HL-60 (cell line): ENCODE measurements around the gene DSEL.

Source experiments
- DNase-seq, 2 experiments: peaks; one replicate each; pipeline ENCODE4 v3.0.0-alpha.2; 2010 to 2020; ENCODE audit warnings: low read depth in 1 of 2, low spot score in 1 of 2
- H3K27ac ChIP-seq: fragments of 250-450 bp; sonication (Bioruptor Pico); replicated peaks from 2 replicates; pipeline ENCODE4 v1.5.1; 2020; ENCODE audit warnings: mild to moderate bottlenecking, moderate library complexity
- H3K27me3 ChIP-seq: fragments of 250-450 bp; sonication (Bioruptor Pico); 2 replicates; pipeline ENCODE4 v1.5.1; 2021; ENCODE audit warnings: mild to moderate bottlenecking, moderate library complexity; ENCODE audit not compliant: insufficient read depth, poor library complexity, severe bottlenecking
- H3K4me3 ChIP-seq: replicated peaks from 2 replicates; pipeline ENCODE4 v1.5.1; 2011; ENCODE audit warnings: mild to moderate bottlenecking, control low read depth, low read length; ENCODE audit not compliant: insufficient read depth
- GABPA ChIP-seq: IDR thresholded peaks from 2 replicates; pipeline ENCODE4 v1.6.1; 2012; ENCODE audit warnings: low read depth
- POLR2AphosphoS5 ChIP-seq: IDR thresholded peaks from 2 replicates; pipeline ENCODE4 v1.6.1; 2012; ENCODE audit warnings: low read depth
- SPI1 ChIP-seq: IDR thresholded peaks from 2 replicates; pipeline ENCODE4 v1.6.1; 2012; ENCODE audit warnings: low read depth, mild to moderate bottlenecking, borderline replicate concordance
- TF ChIP-seq, protein P1 (sequence below): IDR thresholded peaks from one replicate; pipeline ENCODE4 v1.5.1; 2011; ENCODE audit warnings: low read length, control low read depth, inconsistent platforms; ENCODE audit not compliant: insufficient read depth
- TF ChIP-seq, protein P2 (sequence below): IDR thresholded peaks from 2 replicates; pipeline ENCODE4 v1.6.1; 2012; ENCODE audit warnings: low read depth; ENCODE audit not compliant: insufficient replicate concordance

The DSEL gene

DNA sequence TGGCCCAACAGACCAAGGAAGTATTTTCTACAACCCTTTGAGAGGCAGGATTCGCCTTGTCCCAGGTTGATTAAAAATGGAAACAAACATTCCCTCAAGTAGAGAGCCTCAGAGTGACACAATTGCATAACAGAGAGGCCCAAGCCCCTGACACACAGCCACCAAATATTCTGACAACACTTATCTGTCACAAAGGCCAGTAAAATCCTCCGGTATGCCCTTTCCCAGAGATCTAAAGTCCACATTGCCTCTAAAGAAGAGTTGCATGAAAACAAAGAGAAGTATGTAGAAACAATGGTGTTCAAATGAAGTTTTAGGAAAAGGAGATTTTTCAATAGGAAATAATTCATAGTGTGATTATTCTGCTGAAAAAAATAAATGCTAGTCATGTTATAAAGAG is 32.1 kb downstream of the DSEL start:
- Histone ChIP-seq H3K27me3 (no peaks in the 10 kb centered on the region), H3K27ac (no peak overlapping the region), H3K4me3 (no peak overlapping the region)
- no peak for DNase-seq
- TF ChIP-seq SPI1 (no peak), POLR2AphosphoS5 (no peak), GABPA (no peak)
- TF ChIP-seq, protein P1, sequence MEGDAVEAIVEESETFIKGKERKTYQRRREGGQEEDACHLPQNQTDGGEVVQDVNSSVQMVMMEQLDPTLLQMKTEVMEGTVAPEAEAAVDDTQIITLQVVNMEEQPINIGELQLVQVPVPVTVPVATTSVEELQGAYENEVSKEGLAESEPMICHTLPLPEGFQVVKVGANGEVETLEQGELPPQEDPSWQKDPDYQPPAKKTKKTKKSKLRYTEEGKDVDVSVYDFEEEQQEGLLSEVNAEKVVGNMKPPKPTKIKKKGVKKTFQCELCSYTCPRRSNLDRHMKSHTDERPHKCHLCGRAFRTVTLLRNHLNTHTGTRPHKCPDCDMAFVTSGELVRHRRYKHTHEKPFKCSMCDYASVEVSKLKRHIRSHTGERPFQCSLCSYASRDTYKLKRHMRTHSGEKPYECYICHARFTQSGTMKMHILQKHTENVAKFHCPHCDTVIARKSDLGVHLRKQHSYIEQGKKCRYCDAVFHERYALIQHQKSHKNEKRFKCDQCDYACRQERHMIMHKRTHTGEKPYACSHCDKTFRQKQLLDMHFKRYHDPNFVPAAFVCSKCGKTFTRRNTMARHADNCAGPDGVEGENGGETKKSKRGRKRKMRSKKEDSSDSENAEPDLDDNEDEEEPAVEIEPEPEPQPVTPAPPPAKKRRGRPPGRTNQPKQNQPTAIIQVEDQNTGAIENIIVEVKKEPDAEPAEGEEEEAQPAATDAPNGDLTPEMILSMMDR, result no peak
- TF ChIP-seq, protein P2, sequence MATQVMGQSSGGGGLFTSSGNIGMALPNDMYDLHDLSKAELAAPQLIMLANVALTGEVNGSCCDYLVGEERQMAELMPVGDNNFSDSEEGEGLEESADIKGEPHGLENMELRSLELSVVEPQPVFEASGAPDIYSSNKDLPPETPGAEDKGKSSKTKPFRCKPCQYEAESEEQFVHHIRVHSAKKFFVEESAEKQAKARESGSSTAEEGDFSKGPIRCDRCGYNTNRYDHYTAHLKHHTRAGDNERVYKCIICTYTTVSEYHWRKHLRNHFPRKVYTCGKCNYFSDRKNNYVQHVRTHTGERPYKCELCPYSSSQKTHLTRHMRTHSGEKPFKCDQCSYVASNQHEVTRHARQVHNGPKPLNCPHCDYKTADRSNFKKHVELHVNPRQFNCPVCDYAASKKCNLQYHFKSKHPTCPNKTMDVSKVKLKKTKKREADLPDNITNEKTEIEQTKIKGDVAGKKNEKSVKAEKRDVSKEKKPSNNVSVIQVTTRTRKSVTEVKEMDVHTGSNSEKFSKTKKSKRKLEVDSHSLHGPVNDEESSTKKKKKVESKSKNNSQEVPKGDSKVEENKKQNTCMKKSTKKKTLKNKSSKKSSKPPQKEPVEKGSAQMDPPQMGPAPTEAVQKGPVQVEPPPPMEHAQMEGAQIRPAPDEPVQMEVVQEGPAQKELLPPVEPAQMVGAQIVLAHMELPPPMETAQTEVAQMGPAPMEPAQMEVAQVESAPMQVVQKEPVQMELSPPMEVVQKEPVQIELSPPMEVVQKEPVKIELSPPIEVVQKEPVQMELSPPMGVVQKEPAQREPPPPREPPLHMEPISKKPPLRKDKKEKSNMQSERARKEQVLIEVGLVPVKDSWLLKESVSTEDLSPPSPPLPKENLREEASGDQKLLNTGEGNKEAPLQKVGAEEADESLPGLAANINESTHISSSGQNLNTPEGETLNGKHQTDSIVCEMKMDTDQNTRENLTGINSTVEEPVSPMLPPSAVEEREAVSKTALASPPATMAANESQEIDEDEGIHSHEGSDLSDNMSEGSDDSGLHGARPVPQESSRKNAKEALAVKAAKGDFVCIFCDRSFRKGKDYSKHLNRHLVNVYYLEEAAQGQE, result no peak

DNA sequence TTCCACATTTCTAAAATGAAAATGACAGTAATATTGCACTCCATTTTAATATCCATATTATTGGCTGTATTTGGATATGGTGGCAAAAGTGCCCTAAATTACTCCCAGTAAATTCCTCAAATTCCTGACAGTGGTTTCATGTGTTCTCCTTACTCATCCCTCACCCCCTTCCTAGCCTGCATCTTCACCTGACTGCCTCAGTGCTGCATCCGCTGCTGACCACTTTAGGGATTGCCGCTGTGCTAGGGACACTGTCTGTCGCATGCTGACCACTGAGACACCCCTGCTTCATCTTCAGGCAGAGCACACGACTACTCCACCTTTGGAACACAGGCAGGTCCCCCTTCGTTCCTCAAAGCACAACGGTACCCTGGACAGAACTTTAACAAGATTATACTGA is 32.6 kb downstream of the DSEL start:
- Histone ChIP-seq H3K27ac (no peak overlapping the region), H3K4me3 (no peak overlapping the region), H3K27me3 (no peaks in the 10 kb centered on the region)
- no peak for DNase-seq
- TF ChIP-seq SPI1, result no peak
- TF ChIP-seq POLR2AphosphoS5, result no peak
- no peak for TF ChIP-seq GABPA
- TF ChIP-seq, protein P2, result no peak
- TF ChIP-seq, protein P1, result no peak

DNA sequence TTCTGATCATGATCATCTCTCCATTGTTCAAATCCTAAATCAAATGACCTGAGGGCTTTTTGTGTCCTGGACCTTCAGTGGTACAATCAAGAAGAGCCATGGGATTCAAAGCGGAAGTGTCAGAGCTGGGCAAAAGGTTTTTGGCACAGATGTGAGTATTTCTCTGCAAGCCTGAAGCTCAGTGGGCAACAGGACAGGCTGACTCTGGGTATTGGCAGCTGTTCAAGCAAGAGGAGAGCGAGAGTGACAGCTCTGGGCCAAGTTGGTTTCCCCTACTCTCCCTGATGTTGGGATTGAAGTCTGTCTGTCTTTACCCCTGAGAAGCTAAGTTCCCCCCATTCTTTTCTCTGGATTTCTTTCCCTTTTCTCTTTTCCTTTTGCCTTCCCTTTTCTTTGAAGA is 33.3 kb downstream of the DSEL start:
- DNase-seq, result no peak
- Histone ChIP-seq H3K27ac (no peak overlapping the region), H3K27me3 (no peaks in the 10 kb centered on the region), H3K4me3 (no peak overlapping the region)
- TF ChIP-seq SPI1 (no peak), GABPA (no peak)
- TF ChIP-seq, protein P2, result no peak
- TF ChIP-seq, protein P1, result no peak
